ENCODE measurements around the gene LBHD1.

Gene LBHD1

GRCh38 chr11:62665599-62666258 lies 6.3 kb downstream of the LBHD1 start:
- peak overlapping the region; percentile 75 for H4K91ac ChIP-seq (ENCODE audit: low read depth, low read length)
- peaks cover 18% of the 10 kb centered on the region for H3K79me2 ChIP-seq (ENCODE audit: control insufficient read depth, insufficient read depth, low read length, poor library complexity)
- H4K12ac ChIP-seq (ENCODE audit: low read depth, low read length) = peak overlapping the region; percentile 81
- peak overlapping the region; percentile 85 for H3K4me3 ChIP-seq (ENCODE audit: low read depth, low read length)
- peak overlapping the region; percentile 16 for H2BK12ac ChIP-seq (ENCODE audit: low read length)
- H3K23ac ChIP-seq (ENCODE audit: low read length) = no peak overlapping the region
- H2AK5ac ChIP-seq (ENCODE audit: low read length) = peak overlapping the region; percentile 36
- peak overlapping the region; percentile 21 for H2BK120ac ChIP-seq (ENCODE audit: insufficient read depth, low read length, poor library complexity)
- H3K14ac ChIP-seq (ENCODE audit: low read length) = peak overlapping the region; percentile 87
- peak overlapping the region; percentile 68 for H3K4me2 ChIP-seq (ENCODE audit: low read length)
- peak overlapping the region; percentile 66 for H3K27ac ChIP-seq (ENCODE audit: low read depth, low read length)
- no CpG with 5 or more reads among the region's 39 CpGs for WGBS (ENCODE audit: extremely low coverage, insufficient coverage, insufficient read length)
- no peak overlapping the region for H2AFZ ChIP-seq (ENCODE audit: insufficient read depth, low read length, poor library complexity)
- no peaks in the 10 kb centered on the region for H3K9me3 ChIP-seq (ENCODE audit: insufficient read depth, low read depth, low read length)
- peaks cover 13% of the 10 kb centered on the region for H3K79me1 ChIP-seq (ENCODE audit: low read length)
- peaks cover 10% of the 10 kb centered on the region in 2 experiments for H3K4me1 ChIP-seq (ENCODE audit: control insufficient read depth in 1 of 2, insufficient read depth in 2 of 2, low read length in 2 of 2)
- peaks cover 13 to 28% of the 10 kb centered on the region in 2 experiments for H3K36me3 ChIP-seq (ENCODE audit: control insufficient read depth in 1 of 2, insufficient read depth in 2 of 2, low read length in 2 of 2)
- peak overlapping the region; percentile 82 for H3K9ac ChIP-seq (ENCODE audit: low read length)
- DNase-seq = peak; percentile 29 to 55
- H3K27me3 ChIP-seq (ENCODE audit: insufficient read depth, low read length) = no peaks in the 10 kb centered on the region
- H3K4ac ChIP-seq (ENCODE audit: low read depth, low read length) = peak overlapping the region; percentile 93
- peak overlapping the region; percentile 85 for H3K18ac ChIP-seq (ENCODE audit: low read length)
- H4K8ac ChIP-seq (ENCODE audit: low read depth, low read length) = peak overlapping the region; percentile 64
- H2BK5ac ChIP-seq (ENCODE audit: low read depth, low read length, poor library complexity) = peak overlapping the region; percentile 25

- peak within 1 kb of the TSS; percentile 70 for H2AFZ ChIP-seq (ENCODE audit: insufficient read depth, low read length, poor library complexity)
- peaks cover 18% of the 10 kb centered on the region for H3K79me2 ChIP-seq (ENCODE audit: control insufficient read depth, insufficient read depth, low read length, poor library complexity)
- peaks cover 13 to 30% of the 10 kb centered on the region in 2 experiments for H3K36me3 ChIP-seq (ENCODE audit: control insufficient read depth in 1 of 2, insufficient read depth in 2 of 2, low read length in 2 of 2)
- H2AK5ac ChIP-seq (ENCODE audit: low read length) = peak within 1 kb of the TSS; percentile 36
- H4K12ac ChIP-seq (ENCODE audit: low read depth, low read length) = peak within 1 kb of the TSS; percentile 81
- H3K14ac ChIP-seq (ENCODE audit: low read length) = peak within 1 kb of the TSS; percentile 88
- peak within 1 kb of the TSS; percentile 68 for H3K4me2 ChIP-seq (ENCODE audit: low read length)
- H3K4ac ChIP-seq (ENCODE audit: low read depth, low read length) = peak within 1 kb of the TSS; percentile 93
- peak within 1 kb of the TSS; percentile 69 for H2BK5ac ChIP-seq (ENCODE audit: low read depth, low read length, poor library complexity)
- peak within 1 kb of the TSS; percentile 89 for H3K4me3 ChIP-seq (ENCODE audit: low read depth, low read length)
- H3K18ac ChIP-seq (ENCODE audit: low read length) = peak within 1 kb of the TSS; percentile 85
- peaks cover 13% of the 10 kb centered on the region for H3K79me1 ChIP-seq (ENCODE audit: low read length)
- no peaks in the 10 kb centered on the region for H3K27me3 ChIP-seq (ENCODE audit: insufficient read depth, low read length)
- H2BK120ac ChIP-seq (ENCODE audit: insufficient read depth, low read length, poor library complexity) = peak within 1 kb of the TSS; percentile 54
- WGBS (ENCODE audit: extremely low coverage, insufficient coverage, insufficient read length) = no CpG with 5 or more reads among the region's 47 CpGs
- no peaks in the 10 kb centered on the region for H3K9me3 ChIP-seq (ENCODE audit: insufficient read depth, low read depth, low read length)
- peak within 1 kb of the TSS; percentile 16 for H2BK12ac ChIP-seq (ENCODE audit: low read length)
- peak within 1 kb of the TSS; percentile 83 for H4K91ac ChIP-seq (ENCODE audit: low read depth, low read length)
- peak within 1 kb of the TSS; percentile 92 for H3K27ac ChIP-seq (ENCODE audit: low read depth, low read length)
- peak within 1 kb of the TSS; percentile 84 for H4K8ac ChIP-seq (ENCODE audit: low read depth, low read length)
- H3K4me1 ChIP-seq (ENCODE audit: control insufficient read depth in 1 of 2, insufficient read depth in 2 of 2, low read length in 2 of 2) = peaks cover 10% of the 10 kb centered on the region in 2 experiments
- H3K9ac ChIP-seq (ENCODE audit: low read length) = peak within 1 kb of the TSS; percentile 90
- DNase-seq = peak; percentile 85 to 95
- H3K23ac ChIP-seq (ENCODE audit: low read length) = no peak within 1 kb of the TSS
These were observed 6.9 kb downstream of the LBHD1 start, which contains the start of the genes C11orf98 and CSKMT for GRCh38 chr11:62665075-62665598. TSS of gene C11orf98 (minus strand) at chr11:62665210. CDS start at chr11:62665169, 41 bp downstream. TSS of gene CSKMT (plus strand) at chr11:62665312. CDS start at chr11:62665880, 568 bp downstream.

- H3K27ac ChIP-seq (ENCODE audit: low read depth, low read length) = peak overlapping the region; percentile 92
- H3K4me1 ChIP-seq (ENCODE audit: control insufficient read depth in 1 of 2, insufficient read depth in 2 of 2, low read length in 2 of 2) = peaks cover 10% of the 10 kb centered on the region in 2 experiments
- H4K12ac ChIP-seq (ENCODE audit: low read depth, low read length) = peak overlapping the region; percentile 4
- DNase-seq = peak; percentile 73 to 79
- peak overlapping the region; percentile 88 for H3K14ac ChIP-seq (ENCODE audit: low read length)
- H3K27me3 ChIP-seq (ENCODE audit: insufficient read depth, low read length) = no peaks in the 10 kb centered on the region
- H3K9ac ChIP-seq (ENCODE audit: low read length) = peak overlapping the region; percentile 90
- peak overlapping the region; percentile 89 for H3K4me3 ChIP-seq (ENCODE audit: low read depth, low read length)
- no CpG with 5 or more reads among the region's 36 CpGs for WGBS (ENCODE audit: extremely low coverage, insufficient coverage, insufficient read length)
- peak overlapping the region; percentile 32 for H2AK5ac ChIP-seq (ENCODE audit: low read length)
- H4K8ac ChIP-seq (ENCODE audit: low read depth, low read length) = peak overlapping the region; percentile 84
- H2AFZ ChIP-seq (ENCODE audit: insufficient read depth, low read length, poor library complexity) = peak overlapping the region; percentile 70
- H3K4me2 ChIP-seq (ENCODE audit: low read length) = peak overlapping the region; percentile 68
- peak overlapping the region; percentile 55 for H3K18ac ChIP-seq (ENCODE audit: low read length)
- peak overlapping the region; percentile 71 for H3K4ac ChIP-seq (ENCODE audit: low read depth, low read length)
- H3K79me1 ChIP-seq (ENCODE audit: low read length) = peaks cover 13% of the 10 kb centered on the region
- peak overlapping the region; percentile 83 for H4K91ac ChIP-seq (ENCODE audit: low read depth, low read length)
- peak overlapping the region; percentile 69 for H2BK5ac ChIP-seq (ENCODE audit: low read depth, low read length, poor library complexity)
- peaks cover 13 to 29% of the 10 kb centered on the region in 2 experiments for H3K36me3 ChIP-seq (ENCODE audit: control insufficient read depth in 1 of 2, insufficient read depth in 2 of 2, low read length in 2 of 2)
- H3K23ac ChIP-seq (ENCODE audit: low read length) = no peak overlapping the region
- peak overlapping the region; percentile 54 for H2BK120ac ChIP-seq (ENCODE audit: insufficient read depth, low read length, poor library complexity)
- peaks cover 18% of the 10 kb centered on the region for H3K79me2 ChIP-seq (ENCODE audit: control insufficient read depth, insufficient read depth, low read length, poor library complexity)
- H3K9me3 ChIP-seq (ENCODE audit: insufficient read depth, low read depth, low read length) = no peaks in the 10 kb centered on the region
- H2BK12ac ChIP-seq (ENCODE audit: low read length) = no peak overlapping the region
These were observed 7.5 kb downstream of the LBHD1 start for GRCh38 chr11:62664405-62665074.

GRCh38 chr11:62656796-62657429 lies 15.2 kb downstream of the LBHD1 start:
- H4K91ac ChIP-seq (ENCODE audit: low read depth, low read length) = no peak overlapping the region
- no peak overlapping the region for H2AFZ ChIP-seq (ENCODE audit: insufficient read depth, low read length, poor library complexity)
- peaks cover 7% of the 10 kb centered on the region for H3K79me2 ChIP-seq (ENCODE audit: control insufficient read depth, insufficient read depth, low read length, poor library complexity)
- H3K9ac ChIP-seq (ENCODE audit: low read length) = no peak overlapping the region
- peaks cover 2 to 8% of the 10 kb centered on the region in 2 experiments for H3K4me1 ChIP-seq (ENCODE audit: control insufficient read depth in 1 of 2, insufficient read depth in 2 of 2, low read length in 2 of 2)
- no peak overlapping the region for H3K4me2 ChIP-seq (ENCODE audit: low read length)
- no peak overlapping the region for H3K23ac ChIP-seq (ENCODE audit: low read length)
- H2BK12ac ChIP-seq (ENCODE audit: low read length) = no peak overlapping the region
- H3K4me3 ChIP-seq (ENCODE audit: low read depth, low read length) = no peak overlapping the region
- no peak overlapping the region for H3K14ac ChIP-seq (ENCODE audit: low read length)
- peak in 1 of 2 donors; percentile 57 for DNase-seq
- H3K36me3 ChIP-seq (ENCODE audit: control insufficient read depth in 1 of 2, insufficient read depth in 2 of 2, low read length in 2 of 2) = peaks cover 0 to 3% of the 10 kb centered on the region in 2 experiments
- H3K9me3 ChIP-seq (ENCODE audit: insufficient read depth, low read depth, low read length) = no peaks in the 10 kb centered on the region
- no peak overlapping the region for H2BK120ac ChIP-seq (ENCODE audit: insufficient read depth, low read length, poor library complexity)
- no peak overlapping the region for H3K4ac ChIP-seq (ENCODE audit: low read depth, low read length)
- no peaks in the 10 kb centered on the region for H3K27me3 ChIP-seq (ENCODE audit: insufficient read depth, low read length)
- no CpG with 5 or more reads among the region's 5 CpGs for WGBS (ENCODE audit: extremely low coverage, insufficient coverage, insufficient read length)
- peaks cover 7% of the 10 kb centered on the region for H3K79me1 ChIP-seq (ENCODE audit: low read length)
- no peak overlapping the region for H2AK5ac ChIP-seq (ENCODE audit: low read length)
- no peak overlapping the region for H4K12ac ChIP-seq (ENCODE audit: low read depth, low read length)
- no peak overlapping the region for H3K27ac ChIP-seq (ENCODE audit: low read depth, low read length)
- H2BK5ac ChIP-seq (ENCODE audit: low read depth, low read length, poor library complexity) = no peak overlapping the region
- H3K18ac ChIP-seq (ENCODE audit: low read length) = no peak overlapping the region
- no peak overlapping the region for H4K8ac ChIP-seq (ENCODE audit: low read depth, low read length)

Measured in trophoblast cell (in vitro differentiated cells and primary cell).